ENCODE results near the gene RCL1.

Gene RCL1

DNA sequence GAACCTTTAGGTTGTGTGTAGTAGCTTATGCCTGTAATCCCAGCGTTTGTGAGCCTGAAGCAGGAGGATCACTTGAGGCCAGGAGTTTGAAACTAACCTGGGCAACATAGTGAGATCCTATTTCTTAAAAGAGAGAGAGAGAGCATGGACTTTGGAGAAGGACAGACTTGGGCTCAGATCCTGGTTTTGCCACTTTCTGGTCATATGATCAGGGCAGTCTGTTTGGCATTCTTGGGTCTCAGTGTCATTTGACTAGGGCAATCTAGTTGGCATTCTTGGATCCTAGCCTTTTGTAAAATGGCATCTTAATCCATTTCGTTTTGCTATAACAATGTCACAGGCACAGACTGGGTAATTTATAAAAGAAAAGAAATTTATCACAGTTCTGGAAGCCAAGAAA, 28.4 kb downstream of the RCL1 start:
- peaks cover 61% of the 10 kb centered on the region for H3K79me2 ChIP-seq (ENCODE audit: insufficient read depth, low read length)
- H3K9me3 ChIP-seq (ENCODE audit: low read length): no peaks in the 10 kb centered on the region
- H2AFZ ChIP-seq (ENCODE audit: low read length): no peak overlapping the region
- no peak overlapping the region for H3K4me2 ChIP-seq (ENCODE audit: low read length)
- no peak overlapping the region for H3K4me3 ChIP-seq (ENCODE audit: low read depth, low read length, poor library complexity, severe bottlenecking)
- no peak overlapping the region for H3K9ac ChIP-seq (ENCODE audit: low read length)
- peaks cover 4% of the 10 kb centered on the region for H3K4me1 ChIP-seq (ENCODE audit: insufficient read depth, low read length, severe bottlenecking)
- H3K36me3 ChIP-seq (ENCODE audit: insufficient read depth, low read length): no peaks in the 10 kb centered on the region
- TF ChIP-seq, protein P1, sequence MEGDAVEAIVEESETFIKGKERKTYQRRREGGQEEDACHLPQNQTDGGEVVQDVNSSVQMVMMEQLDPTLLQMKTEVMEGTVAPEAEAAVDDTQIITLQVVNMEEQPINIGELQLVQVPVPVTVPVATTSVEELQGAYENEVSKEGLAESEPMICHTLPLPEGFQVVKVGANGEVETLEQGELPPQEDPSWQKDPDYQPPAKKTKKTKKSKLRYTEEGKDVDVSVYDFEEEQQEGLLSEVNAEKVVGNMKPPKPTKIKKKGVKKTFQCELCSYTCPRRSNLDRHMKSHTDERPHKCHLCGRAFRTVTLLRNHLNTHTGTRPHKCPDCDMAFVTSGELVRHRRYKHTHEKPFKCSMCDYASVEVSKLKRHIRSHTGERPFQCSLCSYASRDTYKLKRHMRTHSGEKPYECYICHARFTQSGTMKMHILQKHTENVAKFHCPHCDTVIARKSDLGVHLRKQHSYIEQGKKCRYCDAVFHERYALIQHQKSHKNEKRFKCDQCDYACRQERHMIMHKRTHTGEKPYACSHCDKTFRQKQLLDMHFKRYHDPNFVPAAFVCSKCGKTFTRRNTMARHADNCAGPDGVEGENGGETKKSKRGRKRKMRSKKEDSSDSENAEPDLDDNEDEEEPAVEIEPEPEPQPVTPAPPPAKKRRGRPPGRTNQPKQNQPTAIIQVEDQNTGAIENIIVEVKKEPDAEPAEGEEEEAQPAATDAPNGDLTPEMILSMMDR (IDR thresholded peaks at IDR 0.05; ENCODE audit: low read length): no peak
- no peak for TF ChIP-seq EZH2 (IDR thresholded peaks at IDR 0.05; ENCODE audit: borderline replicate concordance, low read length)
- H3F3A ChIP-seq (ENCODE audit: insufficient read depth, low read length): no peaks in the 10 kb centered on the region
- H3K27me3 ChIP-seq (ENCODE audit: insufficient read depth, low read length): no peaks in the 10 kb centered on the region
- H3K27ac ChIP-seq (ENCODE audit: low read depth, low read length, poor library complexity, severe bottlenecking): no peak overlapping the region
- H4K20me1 ChIP-seq (ENCODE audit: insufficient read depth, low read length): no peaks in the 10 kb centered on the region
- no peaks in the 10 kb centered on the region for H3K9me2 ChIP-seq (ENCODE audit: low read depth, low read length)

DNA sequence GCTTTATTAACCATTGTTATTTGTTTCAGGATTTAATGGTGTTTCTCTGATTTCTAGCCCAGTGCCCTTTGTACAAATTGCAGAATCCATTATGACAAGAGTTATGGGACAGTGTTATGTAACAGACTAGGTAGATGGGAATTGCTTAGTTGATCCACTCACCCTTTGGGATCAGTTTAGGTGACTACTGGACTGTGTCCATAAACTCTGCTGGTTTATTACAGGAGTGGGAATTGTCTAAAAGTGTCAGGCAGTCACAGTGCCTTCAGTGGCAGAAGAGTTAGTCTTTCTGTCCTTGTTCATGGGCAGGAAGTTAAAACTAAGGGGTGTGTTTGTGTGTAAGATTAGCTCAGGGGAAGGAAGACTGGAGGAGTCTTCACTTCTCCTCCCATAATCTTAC, 29.3 kb downstream of the RCL1 start:
- H3K9me2 ChIP-seq (ENCODE audit: low read depth, low read length): no peaks in the 10 kb centered on the region
- no peak overlapping the region for H3K4me3 ChIP-seq (ENCODE audit: low read depth, low read length, poor library complexity, severe bottlenecking)
- no peaks in the 10 kb centered on the region for H3K27me3 ChIP-seq (ENCODE audit: insufficient read depth, low read length)
- no peak overlapping the region for H2AFZ ChIP-seq (ENCODE audit: low read length)
- H3F3A ChIP-seq (ENCODE audit: insufficient read depth, low read length): no peaks in the 10 kb centered on the region
- H3K9me3 ChIP-seq (ENCODE audit: low read length): no peaks in the 10 kb centered on the region
- TF ChIP-seq EZH2 (IDR thresholded peaks at IDR 0.05; ENCODE audit: borderline replicate concordance, low read length): no peak
- TF ChIP-seq, protein P1 (IDR thresholded peaks at IDR 0.05; ENCODE audit: low read length): no peak
- peaks cover 4% of the 10 kb centered on the region for H3K4me1 ChIP-seq (ENCODE audit: insufficient read depth, low read length, severe bottlenecking)
- H3K4me2 ChIP-seq (ENCODE audit: low read length): no peak overlapping the region
- H3K79me2 ChIP-seq (ENCODE audit: insufficient read depth, low read length): peaks cover 57% of the 10 kb centered on the region
- H3K9ac ChIP-seq (ENCODE audit: low read length): no peak overlapping the region
- H3K27ac ChIP-seq (ENCODE audit: low read depth, low read length, poor library complexity, severe bottlenecking): no peak overlapping the region
- peaks cover 6% of the 10 kb centered on the region; the same call in 1 of the 2 replicates for H3K36me3 ChIP-seq (ENCODE audit: insufficient read depth, low read length)
- no peaks in the 10 kb centered on the region for H4K20me1 ChIP-seq (ENCODE audit: insufficient read depth, low read length)

DNA sequence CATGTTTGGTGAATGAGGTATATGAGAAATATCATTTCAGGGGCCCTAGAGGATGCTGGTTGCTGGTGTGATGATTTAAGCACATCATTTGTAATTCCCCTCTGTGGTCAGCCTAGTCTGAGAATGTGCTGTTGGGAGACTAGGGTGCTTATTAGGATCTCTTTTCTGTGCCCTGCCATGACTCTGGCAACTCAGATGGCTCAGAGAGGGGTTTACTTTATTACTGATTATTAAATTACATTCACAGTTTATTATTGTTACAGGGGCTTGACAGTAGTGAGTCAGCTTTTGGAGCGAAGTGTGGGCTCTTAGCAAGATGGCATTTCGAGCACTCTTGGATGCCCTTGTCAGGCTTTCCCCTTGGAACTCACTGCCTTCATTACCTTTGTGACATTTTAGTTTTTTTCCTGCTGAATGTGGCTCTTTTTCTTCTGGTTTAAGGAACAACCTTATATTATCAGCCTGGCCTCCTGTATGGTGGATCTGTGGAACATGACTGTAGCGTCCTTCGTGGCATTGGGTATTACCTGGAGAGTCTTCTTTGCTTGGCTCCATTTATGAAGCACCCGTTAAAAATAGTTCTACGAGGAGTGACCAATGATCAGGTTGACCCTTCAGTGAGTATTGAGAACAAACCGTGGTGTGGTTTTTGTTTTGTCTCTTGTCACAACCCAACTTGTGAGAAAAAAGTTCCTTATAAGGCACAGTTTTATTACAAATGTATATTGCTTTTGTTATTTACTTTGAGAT, 33.8 kb downstream of the RCL1 start:
- TF ChIP-seq, protein P1 (IDR thresholded peaks at IDR 0.05; ENCODE audit: low read length): no peak
- no peak for TF ChIP-seq EZH2 (IDR thresholded peaks at IDR 0.05; ENCODE audit: borderline replicate concordance, low read length)
- Histone ChIP-seq H3K9me2 (ENCODE audit: low read depth, low read length) (no peaks in the 10 kb centered on the region), H3K79me2 (ENCODE audit: insufficient read depth, low read length) (peaks cover 15% of the 10 kb centered on the region; the same call in 1 of the 2 replicates), H3K36me3 (ENCODE audit: insufficient read depth, low read length) (peaks cover 29% of the 10 kb centered on the region; the same call in 1 of the 2 replicates), H4K20me1 (ENCODE audit: insufficient read depth, low read length) (no peaks in the 10 kb centered on the region), H3K4me3 (ENCODE audit: low read depth, low read length, poor library complexity, severe bottlenecking) (no peak overlapping the region), H3K9ac (ENCODE audit: low read length) (no peak overlapping the region), H3K9me3 (ENCODE audit: low read length) (no peaks in the 10 kb centered on the region), H3K27ac (ENCODE audit: low read depth, low read length, poor library complexity, severe bottlenecking) (no peak overlapping the region), H3K27me3 (ENCODE audit: insufficient read depth, low read length) (no peaks in the 10 kb centered on the region), H3F3A (ENCODE audit: insufficient read depth, low read length) (no peaks in the 10 kb centered on the region), H2AFZ (ENCODE audit: low read length) (no peak overlapping the region), H3K4me1 (ENCODE audit: insufficient read depth, low read length, severe bottlenecking) (peaks cover 4% of the 10 kb centered on the region), H3K4me2 (ENCODE audit: low read length) (no peak overlapping the region)
